GM21360 (cell line): ENCODE results near the gene ZNF783.
"Not testable (repeated sequence)": the region's sequence is repeated elsewhere in the genome, so short reads cannot be mapped to it uniquely, and the experiment has no call there.

Source experiments
- ATAC-seq: cut with Tn5 transposase; IDR thresholded peaks from one replicate; pipeline ENCODE4 v1.9.1; 2021; ENCODE audit warnings: mild to moderate bottlenecking, moderate library complexity; ENCODE audit not compliant: unreplicated experiment

Gene ZNF783

GRCh38 chr7:149239345-149240143, 22.5 kb upstream of the ZNF783 start, which contains the start of gene ZNF212:
TSS of gene ZNF212 (plus strand) at chr7:149239651. CDS start at chr7:149239779, 128 bp downstream.
- ATAC-seq: peak; percentile 98

GRCh38 chr7:149240637-149241036, 21.4 kb upstream of the ZNF783 start:
- ATAC-seq: no peak

- no peak for ATAC-seq
Observed at GRCh38 chr7:149241696-149242095, 20.3 kb upstream of the ZNF783 start.

GRCh38 chr7:149245244-149245643, 16.8 kb upstream of the ZNF783 start:
- ATAC-seq: peak; percentile 54

- ATAC-seq: no peak
Observed at GRCh38 chr7:149245744-149246143, 16.3 kb upstream of the ZNF783 start.

- ATAC-seq: no peak
Observed at GRCh38 chr7:149248777-149249176, 13.2 kb upstream of the ZNF783 start.

- not testable (repeated sequence) for ATAC-seq
Observed at GRCh38 chr7:149250151-149250550, 11.8 kb upstream of the ZNF783 start.

- ATAC-seq: not testable (repeated sequence)
Observed at GRCh38 chr7:149251518-149251917, 10.5 kb upstream of the ZNF783 start.

- ATAC-seq: no peak
Observed at GRCh38 chr7:149252378-149252777, 9.6 kb upstream of the ZNF783 start.

GRCh38 chr7:149253665-149254064, 8.3 kb upstream of the ZNF783 start:
- ATAC-seq: no peak

- no peak for ATAC-seq
Observed at GRCh38 chr7:149254181-149254858, 7.7 kb upstream of the ZNF783 start.

GRCh38 chr7:149255174-149255573, 6.8 kb upstream of the ZNF783 start:
- no peak for ATAC-seq

- ATAC-seq: no peak
Observed at GRCh38 chr7:149256568-149256967, 5.4 kb upstream of the ZNF783 start.

GRCh38 chr7:149257146-149257545, 4.8 kb upstream of the ZNF783 start:
- ATAC-seq: no peak

- ATAC-seq: no peak
Observed at GRCh38 chr7:149261316-149261828, 624 bp upstream of the ZNF783 start.

GRCh38 chr7:149266451-149266850, 4.5 kb downstream of the ZNF783 start:
- no peak for ATAC-seq

GRCh38 chr7:149267733-149268132, 5.7 kb downstream of the ZNF783 start:
- ATAC-seq: no peak

- not testable (repeated sequence) for ATAC-seq
Observed at GRCh38 chr7:149274424-149274823, 12.4 kb downstream of the ZNF783 start.

- ATAC-seq: no peak
Observed at GRCh38 chr7:149277871-149278270, 15.9 kb downstream of the ZNF783 start.

GRCh38 chr7:149278396-149278795, 16.4 kb downstream of the ZNF783 start:
- no peak for ATAC-seq

GRCh38 chr7:149279111-149279743, 17.2 kb downstream of the ZNF783 start:
- no peak for ATAC-seq
